ENCODE data around the gene MCM3AP. TPM values are rescaled to one million over a fixed set of nuclear protein-coding genes. Genes with fewer than 3 reads are reported as not detected.
A peak's percentile ranks its signal among the peaks of the same experiment; 100 is the strongest.

MCM3AP gene
- total RNA-seq, 2 donors from 2014 or later, result 52.7 to 102 TPM

DNA sequence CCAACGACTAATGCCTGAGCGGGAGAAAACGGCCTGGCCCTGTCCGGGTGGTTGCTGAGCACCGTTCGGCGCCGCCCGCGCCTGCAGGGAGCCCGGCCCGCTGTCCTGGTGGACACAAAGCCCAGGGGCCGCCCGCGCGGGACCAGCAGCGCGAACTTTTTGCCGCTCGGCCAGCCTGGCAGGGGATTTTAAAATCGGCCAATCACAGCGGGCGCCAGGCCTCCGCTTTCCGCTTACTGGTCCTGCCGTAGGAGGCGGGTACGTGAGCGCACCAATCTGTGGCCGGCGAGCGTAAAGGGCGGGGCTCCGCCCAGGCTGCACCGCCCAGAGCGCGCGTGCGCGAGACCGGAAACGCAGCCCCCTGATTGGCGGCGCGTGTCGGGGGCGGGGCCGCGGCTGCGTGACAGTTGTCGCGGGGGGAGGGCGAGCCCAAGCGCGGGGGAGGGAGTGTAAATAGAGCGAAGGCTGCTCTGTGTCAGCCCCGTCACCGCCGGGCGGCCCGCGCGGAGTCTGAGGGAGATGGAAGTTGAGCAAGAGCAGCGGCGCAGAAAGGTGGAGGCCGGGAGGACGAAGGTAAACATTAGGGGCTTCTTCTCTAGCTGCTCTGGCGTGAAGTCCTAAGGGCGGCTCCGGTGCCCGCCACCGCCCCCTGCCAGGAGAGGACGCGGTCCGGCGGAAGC, 38.4 kb upstream of the MCM3AP start, which contains the start of the genes C21orf58 and PCNT:
Gene C21orf58, minus strand, starts transcription at position 161 of the 680 bp plus-strand sequence. CDS start 1,132 bp downstream, outside the sequence.
Gene PCNT, plus strand, starts transcription at position 447 of the 680 bp plus-strand sequence. Its CDS starts 73 bp downstream, at position 520.
- H3K36me3 ChIP-seq (replicated peaks in 1 of 2; ENCODE audit: insufficient read depth in 1 of 2, low read depth in 2 of 2), result no peaks in the 10 kb centered on the region
- DNase-seq (peak; percentile 98 to 99 (median 98)), ATAC-seq (peak; percentile 94)
- H3K27me3 ChIP-seq, result no peaks in the 10 kb centered on the region
- peak in 2 of 3 donors; percentile 35 to 38 for TF ChIP-seq POLR2A (IDR thresholded peaks at IDR 0.05)
- TF ChIP-seq, protein P1, sequence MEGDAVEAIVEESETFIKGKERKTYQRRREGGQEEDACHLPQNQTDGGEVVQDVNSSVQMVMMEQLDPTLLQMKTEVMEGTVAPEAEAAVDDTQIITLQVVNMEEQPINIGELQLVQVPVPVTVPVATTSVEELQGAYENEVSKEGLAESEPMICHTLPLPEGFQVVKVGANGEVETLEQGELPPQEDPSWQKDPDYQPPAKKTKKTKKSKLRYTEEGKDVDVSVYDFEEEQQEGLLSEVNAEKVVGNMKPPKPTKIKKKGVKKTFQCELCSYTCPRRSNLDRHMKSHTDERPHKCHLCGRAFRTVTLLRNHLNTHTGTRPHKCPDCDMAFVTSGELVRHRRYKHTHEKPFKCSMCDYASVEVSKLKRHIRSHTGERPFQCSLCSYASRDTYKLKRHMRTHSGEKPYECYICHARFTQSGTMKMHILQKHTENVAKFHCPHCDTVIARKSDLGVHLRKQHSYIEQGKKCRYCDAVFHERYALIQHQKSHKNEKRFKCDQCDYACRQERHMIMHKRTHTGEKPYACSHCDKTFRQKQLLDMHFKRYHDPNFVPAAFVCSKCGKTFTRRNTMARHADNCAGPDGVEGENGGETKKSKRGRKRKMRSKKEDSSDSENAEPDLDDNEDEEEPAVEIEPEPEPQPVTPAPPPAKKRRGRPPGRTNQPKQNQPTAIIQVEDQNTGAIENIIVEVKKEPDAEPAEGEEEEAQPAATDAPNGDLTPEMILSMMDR (IDR thresholded peaks at IDR 0.05), result no peak
- peak within 1 kb of the TSS; percentile 94 to 99 (median 96) for H3K27ac ChIP-seq
- 0% methylated on average over 12 to 63 of the region's 76 CpGs for WGBS, 2 donors
- H3K9me3 ChIP-seq, result no peaks in the 10 kb centered on the region
- peaks cover 25% of the 10 kb centered on the region for H3K4me1 ChIP-seq
- H3K4me3 ChIP-seq, result peak within 1 kb of the TSS; percentile 64 to 95
- intact Hi-C loops (cut with DNase I), result no loop called here

DNA sequence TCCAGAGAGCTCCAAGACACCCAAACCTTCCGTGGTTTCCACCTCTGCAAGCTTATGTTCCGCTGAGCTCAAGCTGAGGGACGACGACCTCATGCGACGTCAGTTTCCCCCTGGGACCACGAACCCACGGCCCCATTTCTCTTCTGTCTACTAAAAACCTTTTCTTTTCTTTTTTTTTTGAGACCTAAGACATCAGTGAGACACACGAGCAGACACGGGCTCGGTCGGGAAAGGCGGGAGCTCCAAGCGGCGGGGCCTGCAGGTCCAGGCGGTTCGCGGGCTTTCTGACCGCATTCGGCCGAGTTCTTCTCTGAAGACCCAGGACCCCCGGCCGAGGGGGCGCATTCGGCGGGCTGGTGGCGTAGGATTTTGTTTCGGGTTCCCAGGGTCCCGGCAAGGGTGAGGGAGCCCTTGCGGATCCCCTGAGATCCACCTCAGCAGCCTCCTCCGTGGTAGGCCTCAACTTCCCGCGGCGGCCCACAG, 37.9 kb upstream of the MCM3AP start:
- TF ChIP-seq, protein P1 (IDR thresholded peaks at IDR 0.05), result no peak
- TF ChIP-seq POLR2A (IDR thresholded peaks at IDR 0.05), result no peak
- 0 to 2% methylated on average over 18 to 34 of the region's 34 CpGs for WGBS, 2 donors
- H3K27me3 ChIP-seq, result no peaks in the 10 kb centered on the region
- ATAC-seq (no peak), DNase-seq (peak in 1 of 4 donors; percentile 8)
- peak overlapping the region in 2 of 4 donors; percentile 97 to 99 for H3K27ac ChIP-seq
- peaks cover 25% of the 10 kb centered on the region for H3K4me1 ChIP-seq
- intact Hi-C loops (cut with DNase I), result no loop called here
- peak overlapping the region; percentile 32 to 64 for H3K4me3 ChIP-seq
- H3K9me3 ChIP-seq, result no peaks in the 10 kb centered on the region
- no peaks in the 10 kb centered on the region for H3K36me3 ChIP-seq (replicated peaks in 1 of 2; ENCODE audit: insufficient read depth in 1 of 2, low read depth in 2 of 2)

DNA sequence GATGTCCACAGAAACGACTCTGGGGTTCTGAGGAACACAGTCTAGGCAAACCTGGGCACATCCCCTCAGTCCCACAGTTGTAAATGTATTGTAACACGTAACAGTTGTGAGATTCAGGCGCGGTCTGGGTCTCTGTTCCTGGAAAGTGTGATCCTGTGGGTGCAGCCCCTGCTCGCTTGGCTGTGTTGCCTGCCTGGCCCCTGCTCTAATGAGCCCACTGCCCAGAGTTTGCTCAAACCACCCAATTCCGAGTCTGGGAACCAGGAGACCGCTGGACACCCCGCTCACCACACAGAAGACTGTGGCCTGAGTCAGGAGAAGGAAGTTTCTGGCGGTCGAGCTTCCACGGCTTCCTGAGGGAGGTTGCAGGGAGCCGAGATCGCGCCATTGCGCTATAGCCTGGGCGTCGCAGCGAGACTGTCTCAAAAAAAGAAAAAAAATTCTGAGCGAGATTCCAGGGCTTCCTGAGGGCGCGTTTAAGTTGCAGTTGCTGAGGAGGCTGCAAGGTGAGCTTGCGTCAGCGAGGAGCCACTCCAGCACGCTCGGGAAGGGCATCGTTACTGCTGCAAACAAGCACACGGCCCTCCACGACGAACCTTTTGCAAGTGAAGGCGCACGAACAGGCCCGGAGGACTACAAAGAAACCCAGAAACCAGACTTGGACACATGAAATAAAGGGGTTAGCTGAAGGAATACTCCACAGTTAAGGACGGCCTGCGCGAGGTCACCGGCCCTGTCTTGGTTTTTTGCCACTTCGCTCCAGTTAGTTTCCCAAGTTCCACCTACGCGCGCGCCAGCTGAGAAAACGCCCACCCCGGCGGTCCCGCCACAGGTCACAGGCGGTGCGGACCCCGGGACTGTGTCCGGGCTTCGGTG, 37.2 kb upstream of the MCM3AP start:
- intact Hi-C loops (cut with DNase I), result no loop called here
- 5 to 13% methylated on average over 33 to 49 of the region's 50 CpGs for WGBS, 2 donors
- ATAC-seq, result no peak
- peaks cover 25% of the 10 kb centered on the region for H3K4me1 ChIP-seq
- no peak for TF ChIP-seq POLR2A (IDR thresholded peaks at IDR 0.05)
- TF ChIP-seq, protein P1 (IDR thresholded peaks at IDR 0.05), result no peak
- no peak overlapping the region for H3K27ac ChIP-seq
- no peak for DNase-seq
- H3K36me3 ChIP-seq (replicated peaks in 1 of 2; ENCODE audit: insufficient read depth in 1 of 2, low read depth in 2 of 2), result no peaks in the 10 kb centered on the region
- no peaks in the 10 kb centered on the region for H3K9me3 ChIP-seq
- peak overlapping the region in 1 of 2 donors; percentile 64 for H3K4me3 ChIP-seq
- no peaks in the 10 kb centered on the region for H3K27me3 ChIP-seq

DNA sequence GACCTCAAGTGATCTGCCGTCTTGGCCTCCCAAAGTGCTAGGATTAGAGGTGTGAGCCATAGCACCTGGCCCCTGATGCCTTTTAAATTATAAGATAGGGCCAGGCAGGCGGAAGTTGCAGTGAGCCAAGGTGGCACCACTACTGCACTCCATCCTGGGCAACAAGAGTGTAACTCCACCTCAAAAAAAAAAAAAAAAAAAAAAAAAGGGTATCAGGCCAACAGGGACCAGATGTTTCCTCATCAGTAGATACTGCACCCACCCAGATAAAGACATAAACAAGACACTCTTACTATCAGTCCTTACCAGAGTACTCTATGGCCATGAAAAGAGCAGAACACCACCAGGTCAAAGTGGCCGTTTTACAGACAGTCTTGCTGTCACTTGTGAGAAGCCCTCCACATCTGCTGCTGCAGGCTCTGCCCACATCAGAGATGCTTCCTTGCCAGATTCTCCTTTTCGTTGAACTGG, 35.0 kb upstream of the MCM3AP start:
- Histone ChIP-seq H3K4me1 (peaks cover 17% of the 10 kb centered on the region), H3K36me3 (replicated peaks in 1 of 2; ENCODE audit: insufficient read depth in 1 of 2, low read depth in 2 of 2) (no peaks in the 10 kb centered on the region), H3K9me3 (no peaks in the 10 kb centered on the region), H3K4me3 (no peak overlapping the region), H3K27me3 (no peaks in the 10 kb centered on the region), H3K27ac (no peak overlapping the region)
- TF ChIP-seq, protein P1 (IDR thresholded peaks at IDR 0.05), result no peak
- no peak for TF ChIP-seq POLR2A (IDR thresholded peaks at IDR 0.05)
- intact Hi-C loops (cut with DNase I), result no loop called here
- WGBS, 2 donors, result 62 to 78% methylated on average over 4 of the region's 4 CpGs
- no peak for DNase-seq
- ATAC-seq, result no peak

Measured in body of pancreas (tissue), 4 donors.